GM20431 (cell line): ENCODE measurements around the gene SNX32.

ENCODE experiments used
- in situ Hi-C: fragments of 300-500 bp; cut with MseI, MboI; formaldehyde crosslinking; loops from one replicate; pipeline ENCODE4 v1.15.0; 2020; ENCODE audit warnings: low sequenced_read_pairs; ENCODE audit not compliant: unreplicated experiment

SNX32 gene

GRCh38 chr11:65833297-65834030, at the start of gene SNX32:
TSS of gene SNX32 (plus strand) at chr11:65833963. CDS start at chr11:65834066, 103 bp downstream.
- in situ Hi-C loops, result no loop called here

DNA sequence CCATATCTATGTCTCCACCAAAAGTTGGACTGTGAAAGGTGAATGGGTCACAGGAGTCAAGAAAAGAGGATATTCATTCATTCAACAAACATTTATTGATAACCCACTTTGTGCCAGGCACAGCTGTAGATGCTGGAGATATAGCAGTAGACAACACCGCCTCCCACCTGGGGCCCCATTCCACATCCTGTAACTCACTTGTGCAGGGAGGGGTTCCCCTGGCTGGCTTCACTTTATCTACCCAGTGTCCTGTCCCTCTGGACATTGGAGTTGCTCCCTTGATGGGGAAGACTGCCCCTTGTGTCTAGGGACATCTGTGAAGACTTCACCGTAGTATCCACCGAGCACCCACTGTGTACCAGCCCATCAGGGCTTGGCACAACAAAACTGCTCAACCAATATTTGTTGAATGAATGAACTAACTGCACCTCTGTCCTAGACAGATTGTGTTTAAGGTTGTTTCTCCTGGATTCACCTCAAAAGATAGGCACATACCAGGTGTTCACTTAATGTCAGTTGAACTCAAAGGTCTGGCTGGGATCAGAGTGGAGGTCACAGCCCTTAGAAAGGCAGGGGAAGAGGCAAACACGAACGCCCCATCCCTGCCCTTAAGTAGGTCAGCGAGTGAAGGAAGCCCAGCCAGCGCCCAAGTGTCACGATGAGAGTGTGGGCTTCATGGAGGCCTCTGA, 48.3 kb upstream of the SNX32 start:
- in situ Hi-C loops, result no loop called here

DNA sequence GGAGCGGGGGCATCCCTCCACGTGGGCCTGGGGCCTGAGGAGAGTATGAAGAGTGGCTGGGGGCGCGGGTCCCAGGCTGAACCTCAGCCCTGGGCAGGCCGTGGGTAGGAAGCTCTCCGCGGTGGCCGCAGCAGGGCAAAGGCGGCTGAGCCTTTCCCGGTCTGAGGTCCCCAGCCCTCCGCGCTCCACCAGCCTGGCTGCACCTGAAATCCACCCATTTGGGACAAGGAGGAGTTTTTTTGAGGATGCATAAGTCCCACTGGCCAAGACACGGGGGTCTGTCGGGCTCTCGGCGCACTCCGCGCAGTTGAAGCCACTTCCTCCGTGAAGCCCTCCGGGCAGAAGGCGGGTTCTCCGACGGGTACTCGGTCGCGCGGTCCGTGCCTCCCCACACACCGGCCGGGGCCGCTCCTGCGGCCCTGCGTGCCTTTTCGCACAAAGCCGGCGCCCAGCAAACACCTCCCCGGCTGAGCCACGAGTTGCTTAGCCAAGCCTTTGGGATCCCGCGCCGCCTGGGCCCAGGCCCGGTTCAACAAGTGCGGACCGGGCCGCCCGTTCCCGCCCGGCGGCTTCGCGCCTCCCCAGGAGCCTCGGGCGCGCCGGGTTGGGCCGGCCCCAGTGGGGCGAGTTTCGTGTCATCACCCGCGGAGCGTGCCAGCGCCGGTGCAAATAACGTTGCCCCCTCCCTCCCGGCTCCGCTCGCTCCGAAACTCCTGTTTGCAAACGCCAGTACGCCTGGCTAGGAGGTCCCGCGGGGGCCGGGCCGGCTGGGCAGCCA, 47.6 kb upstream of the SNX32 start:
- in situ Hi-C loops, result no loop called here

DNA sequence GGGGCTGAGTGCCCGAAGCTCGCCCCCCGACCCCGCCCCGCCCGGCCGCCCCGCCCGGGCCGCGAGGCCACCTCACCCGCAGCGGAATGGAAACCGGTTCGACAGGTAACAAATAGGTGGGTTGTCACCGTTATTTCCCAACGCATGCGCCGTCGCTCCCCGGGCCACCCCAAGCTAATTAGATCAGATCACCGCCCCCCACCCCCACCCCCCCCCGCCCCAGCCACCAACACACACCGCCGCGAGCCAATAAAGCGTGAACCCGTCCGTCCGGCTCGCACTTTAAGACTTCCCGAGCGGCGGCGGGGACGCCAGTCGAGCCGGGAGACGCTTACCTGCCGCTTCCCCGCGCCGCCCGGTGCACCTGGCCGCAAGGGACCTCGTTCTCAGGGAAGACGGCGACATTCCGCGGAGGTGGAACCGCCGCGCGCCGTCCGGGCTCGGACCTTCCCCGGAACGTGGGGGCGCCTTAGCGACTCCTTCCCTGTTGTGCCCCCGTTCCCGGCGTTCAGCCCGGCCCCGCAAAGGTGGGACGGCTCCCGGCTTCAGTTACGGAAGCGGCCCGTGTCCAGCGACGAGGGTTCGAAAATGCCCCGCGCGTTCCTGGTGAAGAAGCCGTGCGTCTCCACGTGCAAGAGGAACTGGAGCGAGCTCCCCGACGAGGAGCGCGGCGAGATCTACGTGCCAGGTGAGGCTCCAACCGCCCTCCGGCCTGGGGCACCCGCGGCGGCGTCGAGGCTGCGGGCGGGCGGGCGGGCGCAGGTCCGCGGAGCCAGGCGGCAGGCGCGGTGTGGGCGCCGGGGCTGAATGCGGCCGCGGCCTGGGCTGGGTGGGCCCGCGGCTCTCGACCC, 46.8 kb upstream of the SNX32 start, which contains the start of gene OVOL1:
TSS of gene OVOL1 (plus strand) at position 278 of the 851 bp plus-strand sequence. CDS start at position 589, 311 bp downstream.
- in situ Hi-C loops, result no loop called here

DNA sequence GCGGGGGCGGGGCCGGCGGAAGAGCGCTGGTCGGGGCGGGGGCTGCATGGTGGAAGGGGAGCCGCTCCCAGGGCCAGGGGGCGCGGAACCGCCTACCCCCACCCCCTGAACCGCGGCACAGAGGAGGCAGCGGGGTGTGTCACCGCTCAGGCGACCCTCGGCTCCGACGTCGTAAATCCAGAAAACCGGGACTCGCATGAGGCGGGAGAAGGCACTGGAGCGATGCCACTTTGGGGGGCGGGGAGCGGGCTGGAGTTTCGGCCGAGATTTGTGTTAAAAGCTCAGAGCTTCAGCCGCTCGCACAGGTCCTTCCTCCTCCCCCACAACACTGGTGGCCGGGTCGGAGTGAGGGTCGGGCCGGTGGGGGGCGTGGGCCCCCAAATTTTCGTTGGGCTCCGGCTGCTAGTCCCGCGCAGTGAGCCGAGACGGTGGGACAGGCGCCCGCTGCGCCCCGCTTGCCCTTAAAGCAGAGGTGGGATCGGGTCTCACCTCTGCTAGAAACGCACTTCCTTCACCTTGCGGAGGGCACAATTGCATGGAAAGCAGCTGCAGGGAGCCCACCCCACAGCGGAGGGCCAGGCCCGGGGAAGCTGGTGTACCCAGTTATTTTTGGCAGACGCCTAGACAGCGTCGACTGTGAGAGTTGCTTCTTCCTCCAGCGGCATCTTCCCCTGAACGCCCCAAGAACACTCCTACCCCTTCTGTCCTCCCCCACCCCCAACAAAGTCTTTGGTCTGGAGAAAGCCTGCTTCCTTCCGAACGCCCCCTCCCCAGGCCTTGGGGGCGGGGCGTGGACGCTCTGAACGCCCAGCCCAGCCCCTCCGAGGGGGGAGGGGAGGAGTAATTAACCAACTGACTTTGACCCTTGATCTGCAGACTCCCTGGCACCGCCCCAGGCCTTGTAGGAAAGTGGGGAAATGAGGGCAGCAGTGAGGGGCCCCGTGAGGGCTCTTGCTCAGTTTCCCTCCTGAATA, 45.8 kb upstream of the SNX32 start:
- in situ Hi-C loops, result no loop called here

- in situ Hi-C loops, result no loop called here
Measured at GRCh38 chr11:65788821-65789220, 44.9 kb upstream of the SNX32 start.

DNA sequence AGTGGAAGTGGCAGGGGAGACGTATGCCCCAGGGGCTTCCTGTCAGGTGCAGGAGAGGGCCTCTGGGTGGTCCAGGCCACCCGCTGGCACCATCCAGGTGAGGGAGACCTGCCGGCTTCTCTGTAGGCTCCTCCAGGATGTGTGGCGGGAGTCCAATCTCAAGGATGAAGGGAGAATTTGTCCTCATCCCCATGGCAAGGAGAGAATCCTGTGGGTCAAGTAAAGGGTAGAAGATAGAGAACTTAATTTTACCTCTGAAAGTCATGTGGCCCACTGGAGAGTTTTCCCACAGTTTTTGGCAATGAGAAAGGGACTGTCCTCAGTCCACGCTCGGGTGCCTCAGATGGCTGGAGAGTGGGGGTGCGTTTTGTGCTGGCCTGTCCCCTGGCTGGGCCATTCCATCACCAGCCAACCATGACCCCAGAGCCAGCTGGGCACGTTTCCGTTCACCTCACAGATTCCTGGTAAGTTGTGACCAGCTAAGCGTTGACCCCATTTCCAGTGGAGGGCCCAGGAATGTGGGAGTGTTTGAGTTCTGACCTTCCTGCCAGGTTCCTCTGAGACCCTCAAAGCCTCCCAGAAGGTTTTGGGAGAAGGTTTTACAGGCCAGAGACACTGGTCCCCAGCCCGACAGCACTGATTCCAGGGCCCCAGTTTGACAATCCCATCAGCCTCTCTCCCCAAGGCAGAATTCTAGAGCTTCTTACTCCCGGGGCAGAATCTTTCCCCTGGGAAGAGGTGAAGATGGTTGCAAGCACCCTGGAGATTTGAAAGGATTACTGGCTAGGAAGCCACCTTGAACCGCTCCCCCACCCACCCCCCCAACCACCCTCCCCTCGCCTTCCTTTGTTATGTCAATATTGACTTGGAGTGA, 44.3 kb upstream of the SNX32 start:
- in situ Hi-C loops, result no loop called here

- in situ Hi-C loops, result no loop called here
Measured at GRCh38 chr11:65790104-65790901, 43.5 kb upstream of the SNX32 start.

GRCh38 chr11:65790902-65791650, 42.7 kb upstream of the SNX32 start:
- in situ Hi-C loops, result no loop called here

DNA sequence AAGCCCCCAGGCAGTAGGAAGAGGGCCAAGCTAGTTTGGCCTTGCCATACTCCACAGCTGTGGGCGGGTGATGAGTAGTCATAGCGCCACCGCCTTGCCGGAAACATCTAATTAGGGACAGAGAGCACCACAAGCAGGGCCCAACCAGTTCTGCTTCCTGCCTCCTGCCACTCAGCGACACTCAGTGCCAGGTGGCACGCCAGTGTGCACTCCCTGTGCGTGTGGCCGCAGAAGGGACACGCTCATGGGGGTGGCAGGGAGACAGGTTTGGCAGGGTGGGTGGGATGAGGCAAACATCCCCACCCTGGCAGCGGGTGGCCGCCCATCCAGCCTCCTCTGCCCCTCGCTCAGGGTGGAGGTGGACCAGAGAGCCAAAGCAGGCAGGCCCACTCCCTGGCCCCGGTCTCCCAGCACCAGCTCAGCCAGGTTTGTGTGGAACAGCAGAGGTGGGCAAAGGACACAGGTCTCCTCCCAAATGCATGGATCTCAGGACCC, 42.0 kb upstream of the SNX32 start:
- in situ Hi-C loops, result no loop called here

GRCh38 chr11:65792456-65792855, 41.3 kb upstream of the SNX32 start:
- in situ Hi-C loops, result no loop called here

DNA sequence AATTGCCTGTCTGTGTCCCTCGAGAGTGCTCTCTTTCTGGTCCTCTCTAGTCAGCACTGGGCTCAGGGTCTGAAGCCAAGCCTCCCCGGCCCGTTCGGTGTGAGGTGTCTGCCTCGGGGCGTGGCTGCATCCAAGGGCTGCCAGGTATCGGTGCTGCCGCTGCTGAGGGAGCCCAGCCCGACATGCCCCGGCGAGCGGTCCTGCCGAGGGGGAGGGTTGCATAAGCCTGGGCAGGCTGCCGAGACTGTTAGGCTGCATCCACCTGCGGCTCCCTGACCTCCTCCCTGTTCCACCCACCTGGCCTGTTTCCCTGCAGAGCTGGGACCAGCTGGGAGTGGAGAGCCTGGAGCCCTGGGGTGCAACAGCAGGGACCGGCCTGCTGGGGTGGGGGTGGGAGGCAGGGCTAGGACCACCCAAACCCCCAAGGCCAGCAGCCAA, 40.6 kb upstream of the SNX32 start:
- in situ Hi-C loops, result no loop called here

DNA sequence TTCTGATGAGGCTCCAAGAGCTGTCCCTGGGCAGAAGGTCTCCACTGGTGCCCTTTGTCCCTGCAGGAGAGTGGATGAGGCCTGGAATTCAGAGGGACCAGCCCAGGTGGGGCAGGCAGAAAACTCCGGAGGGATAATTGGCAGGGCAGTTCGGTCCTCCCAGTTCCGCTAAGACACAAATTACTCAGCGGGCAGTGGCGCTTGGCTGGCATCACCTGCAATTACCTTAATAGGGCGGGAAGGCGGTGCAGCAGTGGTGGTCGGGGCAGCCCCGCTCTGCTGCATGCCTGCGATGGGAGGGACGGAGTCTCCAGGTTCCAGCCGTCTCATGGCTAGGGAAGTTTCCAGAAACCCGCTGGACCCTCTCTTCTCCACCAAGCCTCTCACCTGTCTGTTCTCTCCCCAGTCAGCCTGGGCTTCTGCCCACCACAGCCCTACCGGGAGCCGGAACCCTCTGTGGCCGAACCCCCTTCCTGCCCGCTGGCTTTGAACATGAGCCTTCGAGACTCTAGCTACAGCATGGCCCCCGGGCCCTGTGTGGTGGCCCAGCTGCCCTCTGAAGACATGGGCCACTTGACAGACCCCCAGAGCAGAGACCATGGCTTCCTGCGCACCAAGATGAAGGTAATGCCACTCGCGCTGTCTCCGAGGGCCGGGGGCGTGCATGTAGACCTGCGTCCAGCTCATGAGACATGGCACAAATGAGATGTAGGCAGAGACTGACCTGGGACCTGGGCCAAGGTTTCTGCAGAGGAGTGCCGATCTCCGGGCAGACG, 40.0 kb upstream of the SNX32 start:
- in situ Hi-C loops, result no loop called here

GRCh38 chr11:65794570-65795510, 38.9 kb upstream of the SNX32 start:
- in situ Hi-C loops, result no loop called here
